Naive B cell (primary cell): ENCODE data around the gene SMAD9. TPM values are rescaled to one million over a fixed set of nuclear protein-coding genes. Genes with fewer than 3 reads are reported as not detected.

ENCODE experiments used
- ATAC-seq, 2 donors: fragments of 150-1000 bp; cut with Tn5 transposase; 2 replicates each; pipeline ENCODE4 v1.10.0; 2021; ENCODE audit warnings: low read depth in 2 of 2, mild to moderate bottlenecking in 2 of 2, moderate library complexity in 2 of 2
- DNase-seq: peaks from one replicate; pipeline ENCODE4 v3.0.0; 2022
- H3K27ac Mint-ChIP-seq, 6 donors: one replicate each; pipeline ENCODE4 v1.8.0; 2020 to 2022; ENCODE audit warnings: mild to moderate bottlenecking in 6 of 6, mixed read lengths in 6 of 6, moderate library complexity in 5 of 6, inconsistent platforms in 2 of 6
- H3K27me3 Mint-ChIP-seq, 3 donors: one replicate each; pipeline ENCODE4 v1.8.0; 2021 to 2022; ENCODE audit warnings: mixed read lengths in 3 of 3, mild to moderate bottlenecking in 1 of 3
- H3K36me3 Mint-ChIP-seq, 2 donors: one replicate each; pipeline ENCODE4 v1.8.0; 2020 to 2022; ENCODE audit warnings: mixed read lengths in 2 of 2, inconsistent platforms in 1 of 2, mild to moderate bottlenecking in 1 of 2
- H3K4me1 Mint-ChIP-seq, 3 donors: one replicate each; pipeline ENCODE4 v1.8.0; 2020 to 2022; ENCODE audit warnings: mixed read lengths in 3 of 3, inconsistent platforms in 1 of 3, mild to moderate bottlenecking in 1 of 3, moderate library complexity in 1 of 3
- H3K4me3 Mint-ChIP-seq, 8 donors: one replicate each; pipeline ENCODE4 v1.8.0; 2020 to 2022; ENCODE audit warnings: mild to moderate bottlenecking in 8 of 8, mixed read lengths in 8 of 8, moderate library complexity in 8 of 8, inconsistent platforms in 2 of 8
- H3K9me3 Mint-ChIP-seq, 7 donors: one replicate each; pipeline ENCODE4 v1.8.0; 2020 to 2022; ENCODE audit warnings: mixed read lengths in 7 of 7, mild to moderate bottlenecking in 5 of 7, inconsistent platforms in 2 of 7, moderate library complexity in 1 of 7
- polyA plus RNA-seq, 6 donors: library from polyadenylated mRNA; unstranded; fragments of 300-500 nt; fragmentation: Illumina TruSeq; gene quantifications; one replicate each; pipeline ENCODE4 v1.2.3, GENCODE V29; 2021; ENCODE audit warnings: low read depth in 6 of 6

Gene SMAD9
- polyA plus RNA-seq, 6 donors from 2014 or later: 0.07 to 0.09 (median 0.07) TPM; not detected in 3

GRCh38 chr13:36841391-36841790, 78.6 kb downstream of the SMAD9 start:
- ATAC-seq: no peak
- no peak for DNase-seq
- Mint-ChIP-seq H3K9me3 (no peaks in the 10 kb centered on the region), H3K4me3 (no peak overlapping the region), H3K27ac (no peak overlapping the region), H3K4me1 (peaks cover 0 to 4% (median 2%) of the 10 kb centered on the region in 3 donors), H3K36me3 (no peaks in the 10 kb centered on the region), H3K27me3 (no peaks in the 10 kb centered on the region)

GRCh38 chr13:36840718-36841250, 79.3 kb downstream of the SMAD9 start:
- Mint-ChIP-seq H3K27ac (peak overlapping the region in 1 of 6 donors; percentile 47), H3K36me3 (no peaks in the 10 kb centered on the region), H3K4me1 (peaks cover 0 to 4% (median 2%) of the 10 kb centered on the region in 3 donors), H3K4me3 (no peak overlapping the region), H3K9me3 (no peaks in the 10 kb centered on the region), H3K27me3 (no peaks in the 10 kb centered on the region)
- no peak for ATAC-seq
- no peak for DNase-seq

DNA sequence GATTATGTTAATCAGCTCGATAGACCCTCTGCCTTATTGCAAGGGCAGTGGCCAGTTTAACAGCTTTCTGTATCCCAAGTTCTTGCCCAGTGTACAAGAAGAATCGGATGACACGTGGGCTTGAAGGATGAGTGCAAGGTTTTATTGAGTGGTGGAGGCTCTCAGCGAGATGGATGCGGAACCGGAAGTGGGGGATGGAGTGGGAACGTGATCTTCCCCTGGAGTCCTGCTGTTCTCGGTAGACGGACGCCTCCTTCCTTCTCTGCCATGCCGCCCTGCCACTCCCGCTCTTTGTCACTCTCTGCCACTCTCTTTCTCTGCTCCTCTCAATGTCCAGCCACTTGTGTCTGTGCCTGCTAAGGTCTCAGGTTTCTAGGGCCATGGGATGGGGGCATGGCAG, 80.1 kb downstream of the SMAD9 start:
- DNase-seq (no peak), ATAC-seq (no peak)
- Mint-ChIP-seq H3K4me1 (peaks cover 0 to 4% (median 2%) of the 10 kb centered on the region in 3 donors), H3K9me3 (no peaks in the 10 kb centered on the region), H3K27me3 (no peaks in the 10 kb centered on the region), H3K27ac (peak overlapping the region in 1 of 6 donors; percentile 76), H3K36me3 (no peaks in the 10 kb centered on the region), H3K4me3 (no peak overlapping the region)

GRCh38 chr13:36839281-36839680, 80.8 kb downstream of the SMAD9 start:
- Mint-ChIP-seq H3K27ac (no peak overlapping the region), H3K36me3 (no peaks in the 10 kb centered on the region), H3K9me3 (no peaks in the 10 kb centered on the region), H3K27me3 (no peaks in the 10 kb centered on the region), H3K4me1 (peaks cover 0 to 4% (median 2%) of the 10 kb centered on the region in 3 donors), H3K4me3 (no peak overlapping the region)
- DNase-seq: no peak
- no peak for ATAC-seq

GRCh38 chr13:36837354-36838092, 82.5 kb downstream of the SMAD9 start:
- Mint-ChIP-seq H3K27ac (peak overlapping the region in 1 of 6 donors; percentile 49), H3K4me3 (no peak overlapping the region), H3K27me3 (no peaks in the 10 kb centered on the region), H3K9me3 (no peaks in the 10 kb centered on the region), H3K4me1 (peaks cover 0 to 4% (median 2%) of the 10 kb centered on the region in 3 donors), H3K36me3 (no peaks in the 10 kb centered on the region)
- DNase-seq: no peak
- no peak for ATAC-seq

GRCh38 chr13:36834299-36834698, 85.7 kb downstream of the SMAD9 start:
- Mint-ChIP-seq H3K4me1 (peaks cover 0 to 3% (median 0%) of the 10 kb centered on the region in 3 donors), H3K9me3 (no peaks in the 10 kb centered on the region), H3K36me3 (peaks cover 0 to 4% of the 10 kb centered on the region in 2 donors), H3K27me3 (no peaks in the 10 kb centered on the region), H3K4me3 (no peak overlapping the region), H3K27ac (no peak overlapping the region)
- ATAC-seq (no peak), DNase-seq (no peak)

GRCh38 chr13:36831291-36831690, 88.7 kb downstream of the SMAD9 start:
- no peaks in the 10 kb centered on the region for H3K27me3 Mint-ChIP-seq
- no peak overlapping the region for H3K27ac Mint-ChIP-seq
- peaks cover 0 to 3% (median 0%) of the 10 kb centered on the region in 3 donors for H3K4me1 Mint-ChIP-seq
- H3K4me3 Mint-ChIP-seq: peak overlapping the region in 1 of 8 donors; percentile 32
- ATAC-seq (no peak), DNase-seq (no peak)
- H3K36me3 Mint-ChIP-seq: peaks cover 0 to 4% of the 10 kb centered on the region in 2 donors
- no peaks in the 10 kb centered on the region for H3K9me3 Mint-ChIP-seq

DNA sequence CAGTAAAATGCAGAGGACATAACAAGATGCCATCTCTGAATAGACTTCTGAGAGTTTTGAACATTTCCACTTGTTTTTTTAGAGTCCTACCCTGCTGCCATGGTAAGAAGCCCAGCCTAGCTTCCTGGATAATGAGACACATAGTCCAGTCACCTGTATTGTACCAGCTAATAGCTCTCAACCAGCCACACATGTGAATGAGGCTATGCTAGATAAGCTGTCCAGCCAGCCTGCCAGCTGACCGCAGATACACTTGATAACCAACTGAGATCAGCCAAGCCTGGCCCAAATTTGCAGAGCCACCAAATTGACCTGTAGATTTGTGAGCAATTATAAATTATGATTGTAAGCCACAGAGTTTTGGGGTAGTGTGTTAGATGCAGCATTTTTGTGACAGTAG, 90.3 kb downstream of the SMAD9 start:
- H3K27me3 Mint-ChIP-seq: no peaks in the 10 kb centered on the region
- DNase-seq (no peak), ATAC-seq (no peak)
- H3K36me3 Mint-ChIP-seq: peaks cover 0 to 4% of the 10 kb centered on the region in 2 donors
- H3K9me3 Mint-ChIP-seq: no peaks in the 10 kb centered on the region
- H3K27ac Mint-ChIP-seq: no peak overlapping the region
- H3K4me1 Mint-ChIP-seq: peaks cover 0 to 5% (median 3%) of the 10 kb centered on the region in 3 donors
- H3K4me3 Mint-ChIP-seq: no peak overlapping the region

GRCh38 chr13:36822785-36823184, 97.3 kb downstream of the SMAD9 start:
- Mint-ChIP-seq H3K9me3 (no peaks in the 10 kb centered on the region), H3K4me3 (no peak overlapping the region), H3K27me3 (no peaks in the 10 kb centered on the region), H3K36me3 (no peaks in the 10 kb centered on the region), H3K4me1 (peaks cover 25 to 55% (median 51%) of the 10 kb centered on the region in 3 donors), H3K27ac (peak overlapping the region in 1 of 6 donors; percentile 5)
- ATAC-seq (no peak), DNase-seq (no peak)

DNA sequence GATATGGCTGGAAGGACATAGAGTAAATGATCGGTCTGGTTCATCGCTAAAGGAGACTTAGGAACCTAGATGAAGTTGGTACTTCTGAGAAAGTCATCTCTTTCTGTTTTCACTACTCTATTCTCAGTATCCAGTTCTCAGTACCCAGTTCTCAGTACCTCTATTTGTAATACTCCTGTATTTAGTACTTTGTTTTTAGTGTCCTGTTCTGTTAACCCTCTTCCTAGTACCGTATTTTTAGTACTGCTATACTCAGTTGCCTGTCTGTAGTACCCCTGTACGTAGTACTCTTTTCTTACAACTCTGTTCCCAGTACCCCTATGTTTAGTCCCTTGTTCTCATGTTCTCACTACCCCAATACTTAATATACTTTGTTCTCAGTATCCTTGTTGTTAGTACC, 99.8 kb downstream of the SMAD9 start:
- no peak for ATAC-seq
- H3K4me1 Mint-ChIP-seq: peaks cover 25 to 55% (median 51%) of the 10 kb centered on the region in 3 donors
- peak overlapping the region; percentile 60 to 95 (median 92) for H3K27ac Mint-ChIP-seq
- H3K27me3 Mint-ChIP-seq: no peaks in the 10 kb centered on the region
- no peaks in the 10 kb centered on the region for H3K9me3 Mint-ChIP-seq
- peak overlapping the region; percentile 92 to 98 (median 96) for H3K4me3 Mint-ChIP-seq
- no peaks in the 10 kb centered on the region for H3K36me3 Mint-ChIP-seq
- peak; percentile 9 for DNase-seq

- Mint-ChIP-seq H3K9me3 (no peaks in the 10 kb centered on the region), H3K4me1 (peaks cover 25 to 51% (median 50%) of the 10 kb centered on the region in 3 donors), H3K4me3 (peak overlapping the region; percentile 92 to 98 (median 96)), H3K27ac (peak overlapping the region; percentile 88 to 95 (median 94)), H3K36me3 (no peaks in the 10 kb centered on the region), H3K27me3 (peaks cover under 1 to 3% (median under 1%) of the 10 kb centered on the region in 3 donors)
- ATAC-seq: peak; percentile 9 to 13
- no peak for DNase-seq
Observed at GRCh38 chr13:36819739-36820090, 100.3 kb downstream of the SMAD9 start.

DNA sequence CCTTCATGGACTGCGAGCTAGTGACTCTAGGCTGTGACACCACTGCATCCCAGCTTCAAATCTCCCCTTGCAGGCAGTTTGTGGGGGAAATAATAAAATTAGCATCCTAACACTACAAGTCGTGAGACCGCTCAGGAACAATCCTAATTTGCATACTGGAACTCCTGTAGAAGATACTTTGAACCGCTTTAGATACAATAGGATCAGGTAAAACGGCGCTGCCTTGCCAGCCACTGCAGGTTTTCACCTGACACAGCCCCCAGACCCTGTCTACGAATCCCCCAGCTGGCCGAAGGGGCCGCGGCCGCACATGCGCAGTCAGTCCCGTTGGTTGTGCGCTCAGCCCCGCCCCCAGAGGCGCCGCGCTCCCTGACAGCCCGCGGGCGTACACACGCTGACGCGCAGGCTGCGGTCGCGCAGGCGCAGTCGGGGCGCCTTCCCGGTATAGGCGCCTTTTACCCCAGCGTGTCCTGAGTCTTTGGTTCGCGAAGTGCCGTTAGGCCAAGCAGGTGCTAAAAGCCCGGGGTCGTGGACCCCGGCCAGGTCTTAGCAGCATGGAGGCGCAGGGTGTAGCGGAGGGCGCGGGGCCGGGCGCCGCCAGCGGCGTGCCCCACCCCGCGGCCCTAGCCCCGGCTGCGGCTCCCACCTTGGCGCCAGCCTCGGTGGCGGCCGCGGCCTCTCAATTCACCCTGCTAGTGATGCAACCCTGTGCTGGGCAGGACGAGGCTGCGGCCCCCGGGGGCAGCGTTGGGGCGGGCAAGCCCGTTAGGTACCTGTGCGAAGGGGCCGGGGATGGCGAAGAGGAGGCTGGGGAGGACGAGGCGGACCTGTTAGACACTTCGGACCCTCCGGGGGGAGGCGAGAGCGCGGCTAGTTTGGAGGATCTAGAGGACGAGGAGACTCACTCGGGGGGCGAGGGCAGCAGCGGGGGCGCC, 101.0 kb downstream of the SMAD9 start, which contains the start of gene RFXAP:
RFXAP (plus strand) TSS at position 419 of the 935 bp plus-strand sequence; CDS start at position 555, 136 bp downstream.
- Mint-ChIP-seq H3K36me3 (no peaks in the 10 kb centered on the region), H3K4me3 (peak within 1 kb of the TSS; percentile 92 to 98 (median 96)), H3K4me1 (peaks cover 25 to 49% (median 44%) of the 10 kb centered on the region in 3 donors), H3K27me3 (peaks cover 7 to 9% (median 7%) of the 10 kb centered on the region in 3 donors), H3K27ac (peak within 1 kb of the TSS; percentile 88 to 99 (median 95)), H3K9me3 (no peaks in the 10 kb centered on the region)
- ATAC-seq (peak; percentile 92 to 93), DNase-seq (peak; percentile 91)
